ENCODE measurements around the gene RFLNA. TPM values are rescaled to one million over a fixed set of nuclear protein-coding genes. Genes with fewer than 3 reads are reported as not detected.

The RFLNA gene
- total and polyA plus RNA-seq, 2 donors (not counting 1 experiment from before 2014, with no cell fraction given): 0.03 TPM; not detected in 1

GRCh38 chr12:124354400-124354799 lies 59.5 kb downstream of the RFLNA start:
- H3K27me3 ChIP-seq (ENCODE audit: control insufficient read depth, insufficient read depth, low read length): no peaks in the 10 kb centered on the region
- H2AFZ ChIP-seq (ENCODE audit: low read length): no peak overlapping the region
- DNase-seq (ENCODE audit: low read depth in 2 of 2): no peak
- peaks cover 44% of the 10 kb centered on the region for H3K36me3 ChIP-seq (ENCODE audit: control insufficient read depth, insufficient read depth, low read length)
- H3K4me3 ChIP-seq (replicated peaks in 1 of 4; ENCODE audit: control extremely low read depth in 1 of 4, insufficient read depth in 1 of 4, low read depth in 3 of 4, low read length in 4 of 4): no peak overlapping the region
- no peaks in the 10 kb centered on the region for H4K20me1 ChIP-seq (ENCODE audit: control insufficient read depth, extremely low read depth, insufficient read depth, low read length)
- peaks cover 6% of the 10 kb centered on the region for H3K4me1 ChIP-seq (ENCODE audit: control insufficient read depth, extremely low read depth, insufficient read depth, low read length)
- H3K79me2 ChIP-seq (ENCODE audit: control insufficient read depth, insufficient read depth, low read length): no peaks in the 10 kb centered on the region
- no peak for TF ChIP-seq EZH2 (IDR thresholded peaks at IDR 0.05; ENCODE audit: low read length, missing control alignments)
- H3K9me3 ChIP-seq (ENCODE audit: control insufficient read depth, insufficient read depth, low read depth, low read length): no peaks in the 10 kb centered on the region
- H3K9ac ChIP-seq (ENCODE audit: insufficient read depth, low read length): no peak overlapping the region
- H3K27ac ChIP-seq (ENCODE audit: insufficient read depth, low read length): no peak overlapping the region
- H3K4me2 ChIP-seq (ENCODE audit: extremely low read depth, insufficient read depth, low read length): no peak overlapping the region

GRCh38 chr12:124356221-124356620 lies 61.3 kb downstream of the RFLNA start:
- Histone ChIP-seq H3K36me3 (ENCODE audit: control insufficient read depth, insufficient read depth, low read length) (peaks cover 42% of the 10 kb centered on the region), H3K79me2 (ENCODE audit: control insufficient read depth, insufficient read depth, low read length) (peaks cover 1% of the 10 kb centered on the region), H3K9me3 (ENCODE audit: control insufficient read depth, insufficient read depth, low read depth, low read length) (no peaks in the 10 kb centered on the region)

GRCh38 chr12:124357616-124358015 lies 62.7 kb downstream of the RFLNA start:
- Histone ChIP-seq H3K9me3 (ENCODE audit: control insufficient read depth, insufficient read depth, low read depth, low read length) (no peaks in the 10 kb centered on the region), H3K4me3 (replicated peaks in 1 of 4; ENCODE audit: control extremely low read depth in 1 of 4, insufficient read depth in 1 of 4, low read depth in 3 of 4, low read length in 4 of 4) (no peak overlapping the region), H3K4me2 (ENCODE audit: extremely low read depth, insufficient read depth, low read length) (no peak overlapping the region), H3K4me1 (ENCODE audit: control insufficient read depth, extremely low read depth, insufficient read depth, low read length) (peaks cover 5% of the 10 kb centered on the region), H2AFZ (ENCODE audit: low read length) (no peak overlapping the region), H3K27ac (ENCODE audit: insufficient read depth, low read length) (no peak overlapping the region), H3K36me3 (ENCODE audit: control insufficient read depth, insufficient read depth, low read length) (peaks cover 43% of the 10 kb centered on the region), H3K27me3 (ENCODE audit: control insufficient read depth, insufficient read depth, low read length) (no peaks in the 10 kb centered on the region), H3K79me2 (ENCODE audit: control insufficient read depth, insufficient read depth, low read length) (peaks cover 1% of the 10 kb centered on the region), H3K9ac (ENCODE audit: insufficient read depth, low read length) (no peak overlapping the region), H4K20me1 (ENCODE audit: control insufficient read depth, extremely low read depth, insufficient read depth, low read length) (no peaks in the 10 kb centered on the region)
- DNase-seq (ENCODE audit: low read depth in 2 of 2): no peak
- no peak for TF ChIP-seq CTCF (conservative IDR thresholded peaks at IDR 0.05 in 1 of 2, IDR thresholded peaks at IDR 0.05 in 1 of 2; ENCODE audit: low read depth in 1 of 2, low read length in 2 of 2)
- TF ChIP-seq EZH2 (IDR thresholded peaks at IDR 0.05; ENCODE audit: low read length, missing control alignments): no peak

More at GRCh38 chr12:124356221-124356620, 61.3 kb downstream of the RFLNA start:
- Histone ChIP-seq H2AFZ (ENCODE audit: low read length) (no peak overlapping the region), H3K27ac (ENCODE audit: insufficient read depth, low read length) (no peak overlapping the region), H3K9ac (ENCODE audit: insufficient read depth, low read length) (no peak overlapping the region), H3K4me2 (ENCODE audit: extremely low read depth, insufficient read depth, low read length) (no peak overlapping the region), H3K4me3 (replicated peaks in 1 of 4; ENCODE audit: control extremely low read depth in 1 of 4, insufficient read depth in 1 of 4, low read depth in 3 of 4, low read length in 4 of 4) (no peak overlapping the region), H3K27me3 (ENCODE audit: control insufficient read depth, insufficient read depth, low read length) (no peaks in the 10 kb centered on the region), H4K20me1 (ENCODE audit: control insufficient read depth, extremely low read depth, insufficient read depth, low read length) (no peaks in the 10 kb centered on the region), H3K4me1 (ENCODE audit: control insufficient read depth, extremely low read depth, insufficient read depth, low read length) (peaks cover 6% of the 10 kb centered on the region)
- TF ChIP-seq EZH2 (IDR thresholded peaks at IDR 0.05; ENCODE audit: low read length, missing control alignments) (no peak), CTCF (conservative IDR thresholded peaks at IDR 0.05 in 1 of 2, IDR thresholded peaks at IDR 0.05 in 1 of 2; ENCODE audit: low read depth in 1 of 2, low read length in 2 of 2) (no peak)
- no peak for DNase-seq (ENCODE audit: low read depth in 2 of 2)
